GM18505 (cell line): ENCODE data around the gene PPIB.

Source experiments
- ATAC-seq: cut with Tn5 transposase; IDR thresholded peaks from one replicate; pipeline ENCODE4 v1.9.1; 2021; ENCODE audit not compliant: unreplicated experiment
- POLR2A ChIP-seq: IDR thresholded peaks from 4 replicates; pipeline ENCODE4 v1.6.1; 2011; ENCODE audit warnings: borderline replicate concordance; ENCODE audit not compliant: insufficient read depth, insufficient read length; ENCODE audit errors: extremely low read depth

PPIB gene

GRCh38 chr15:64141798-64142512 is 20.9 kb downstream of the PPIB start:
- ATAC-seq: no peak
- TF ChIP-seq POLR2A: no peak

DNA sequence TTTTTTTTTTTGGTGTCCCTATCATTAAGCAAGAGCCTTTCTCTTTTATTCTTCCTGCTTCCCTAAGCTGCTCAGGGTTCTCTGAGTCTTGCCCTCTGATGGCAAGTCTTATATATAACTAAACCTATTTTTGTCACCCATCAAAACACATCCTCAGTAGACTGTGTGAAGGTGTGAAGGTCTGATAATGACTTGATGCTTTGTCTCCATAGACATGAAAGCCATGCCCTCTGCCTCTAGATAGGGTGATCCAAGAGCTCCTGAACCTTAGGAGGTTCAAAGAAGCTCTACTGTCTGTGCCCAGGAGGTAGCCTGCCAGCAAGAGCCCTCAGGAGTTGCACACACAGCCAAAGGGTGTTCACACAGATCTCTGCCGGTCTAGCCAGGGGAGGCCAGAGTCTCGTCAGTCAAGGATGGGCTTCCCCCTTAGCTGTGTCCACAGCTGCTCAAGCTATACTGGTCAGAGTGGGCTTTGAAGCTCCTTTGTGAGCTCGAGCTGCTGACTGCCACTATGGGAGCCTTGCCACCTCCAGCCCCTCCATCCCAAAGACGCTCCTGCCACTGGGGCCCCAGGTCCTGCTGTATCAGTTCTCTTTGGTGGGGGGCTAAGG is 24.4 kb downstream of the PPIB start:
- no peak for ATAC-seq
- TF ChIP-seq POLR2A: no peak

DNA sequence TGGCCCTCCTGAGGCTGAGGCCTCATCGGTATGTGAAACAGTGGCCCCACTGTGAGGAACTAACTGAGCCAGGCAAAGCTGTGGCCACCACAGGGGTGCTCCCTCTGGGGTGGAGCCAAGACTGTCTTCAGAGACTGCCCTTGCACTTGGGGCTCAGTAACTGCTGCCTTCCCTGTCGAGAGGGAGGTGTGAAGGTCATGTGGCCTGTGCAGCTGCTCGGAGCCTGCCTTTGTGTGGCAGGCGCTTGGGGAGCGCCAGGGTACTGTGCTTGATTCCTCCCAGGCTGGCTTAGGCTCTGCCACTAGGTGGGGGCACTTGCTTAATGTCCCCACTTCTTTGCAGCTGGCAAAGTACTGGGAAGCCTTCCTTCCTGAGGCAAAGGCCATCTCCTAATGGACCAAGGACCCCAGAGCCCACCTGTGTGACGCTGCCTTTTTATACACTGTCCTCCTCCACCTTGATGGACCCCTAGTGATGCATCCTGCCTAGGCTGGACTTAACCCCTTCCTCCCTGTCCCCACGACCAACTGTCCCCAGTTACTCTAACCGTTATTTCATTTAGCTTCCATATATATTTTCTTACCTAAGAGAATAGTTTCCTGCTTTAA is 25.5 kb downstream of the PPIB start:
- no peak for TF ChIP-seq POLR2A
- ATAC-seq: no peak

DNA sequence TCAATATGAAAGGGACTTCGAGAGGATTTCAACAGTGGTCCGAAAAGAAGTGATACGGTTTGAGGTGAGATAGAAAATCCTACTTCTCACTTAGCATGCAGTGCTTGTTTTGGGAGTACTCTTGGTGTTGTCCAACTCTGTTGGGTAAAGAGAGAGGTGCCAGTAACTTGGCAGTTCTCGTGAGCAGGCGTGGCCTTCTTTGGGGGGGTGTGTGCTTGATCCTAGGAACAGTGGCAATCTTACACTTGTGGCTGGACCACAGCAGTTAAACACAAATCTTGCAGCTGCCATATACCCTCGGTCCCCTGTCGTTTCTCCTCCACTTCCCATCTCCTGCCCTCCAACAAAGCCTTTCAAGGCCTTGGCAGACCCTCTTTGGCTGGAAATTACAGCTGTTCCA is 26.5 kb downstream of the PPIB start:
- no peak for ATAC-seq
- TF ChIP-seq POLR2A: no peak

DNA sequence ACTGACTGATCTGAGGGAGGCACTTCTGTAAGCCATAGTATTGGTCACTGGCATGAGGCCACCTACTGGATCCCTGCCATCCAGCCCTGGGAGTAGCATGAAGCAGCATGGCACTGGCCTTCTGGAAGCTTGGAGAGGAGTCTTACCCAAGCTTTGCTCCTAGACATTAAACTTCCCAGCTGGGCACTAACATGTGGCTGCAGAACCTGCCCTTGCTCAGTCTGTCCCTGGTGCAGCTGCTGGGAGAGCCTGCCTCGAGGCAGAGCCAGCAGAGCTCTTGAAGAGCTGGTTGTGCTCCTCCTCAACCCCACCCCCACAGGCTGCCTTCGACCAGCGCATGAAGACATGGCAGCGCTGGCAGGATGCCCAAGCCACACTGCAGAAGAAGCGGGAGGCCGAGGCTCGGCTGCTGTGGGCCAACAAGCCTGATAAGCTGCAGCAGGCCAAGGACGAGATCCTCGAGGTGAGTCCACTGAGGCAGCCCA is 28.4 kb downstream of the PPIB start:
- no peak for ATAC-seq

DNA sequence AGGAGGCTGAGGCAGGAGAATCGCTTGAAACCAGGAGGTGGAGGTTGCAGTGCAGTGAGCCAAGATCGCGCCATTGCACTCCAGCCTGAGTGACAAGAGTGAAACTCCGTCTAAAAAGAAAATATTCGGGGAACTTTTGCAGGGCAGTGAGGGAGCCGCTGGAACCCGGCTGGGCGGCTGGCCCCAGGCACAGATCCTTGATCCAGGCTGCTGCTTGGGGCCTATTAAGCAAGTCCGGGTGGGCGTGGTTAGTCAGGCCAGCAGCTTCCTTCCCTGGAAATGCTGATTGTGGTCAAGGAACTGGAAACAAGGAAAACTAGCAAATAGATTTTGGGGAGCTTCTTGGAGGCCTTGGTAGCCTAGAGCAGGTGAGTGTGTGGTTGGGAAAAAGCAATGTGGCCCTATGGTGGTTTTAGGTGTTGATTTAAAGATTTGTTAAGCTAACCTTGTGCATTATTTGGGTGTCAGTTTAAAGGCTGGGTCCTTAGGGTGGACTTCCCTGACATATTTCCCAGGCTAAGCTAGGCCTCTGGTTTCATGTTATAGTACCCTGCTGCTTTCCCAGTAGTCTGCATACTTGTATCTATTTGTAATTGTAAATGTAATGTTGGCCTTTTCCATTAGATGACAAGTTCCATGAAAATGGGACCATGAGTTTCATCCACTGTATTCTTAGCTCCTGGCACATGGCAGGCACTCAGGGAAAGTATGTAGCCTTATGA is 29.0 kb downstream of the PPIB start:
- no peak for TF ChIP-seq POLR2A
- ATAC-seq: no peak

More for the DNA sequence above, 28.4 kb downstream of the PPIB start:
- TF ChIP-seq POLR2A: no peak

DNA sequence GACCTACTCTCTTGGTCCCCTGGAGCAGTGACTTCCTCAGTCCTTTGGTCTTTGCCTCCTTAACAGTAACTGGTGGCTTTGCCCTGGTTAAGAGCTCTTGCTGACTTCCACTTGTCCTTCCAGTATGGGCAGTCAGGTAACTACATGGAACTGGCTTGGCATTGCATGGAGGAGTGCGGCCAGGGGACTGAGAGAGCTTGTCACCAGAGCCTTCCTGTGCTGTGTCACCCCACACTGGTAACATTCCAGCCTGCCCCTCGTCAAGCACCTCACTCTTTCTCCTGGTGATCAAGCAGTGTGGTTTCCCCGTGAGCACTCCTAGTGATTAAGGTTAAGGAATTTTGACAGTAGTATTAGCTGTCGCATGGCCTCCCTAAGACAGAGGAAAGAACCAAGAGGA is 30.6 kb downstream of the PPIB start:
- no peak for TF ChIP-seq POLR2A
- ATAC-seq: no peak

GRCh38 chr15:64131547-64131946 is 31.3 kb downstream of the PPIB start:
- ATAC-seq: no peak

DNA sequence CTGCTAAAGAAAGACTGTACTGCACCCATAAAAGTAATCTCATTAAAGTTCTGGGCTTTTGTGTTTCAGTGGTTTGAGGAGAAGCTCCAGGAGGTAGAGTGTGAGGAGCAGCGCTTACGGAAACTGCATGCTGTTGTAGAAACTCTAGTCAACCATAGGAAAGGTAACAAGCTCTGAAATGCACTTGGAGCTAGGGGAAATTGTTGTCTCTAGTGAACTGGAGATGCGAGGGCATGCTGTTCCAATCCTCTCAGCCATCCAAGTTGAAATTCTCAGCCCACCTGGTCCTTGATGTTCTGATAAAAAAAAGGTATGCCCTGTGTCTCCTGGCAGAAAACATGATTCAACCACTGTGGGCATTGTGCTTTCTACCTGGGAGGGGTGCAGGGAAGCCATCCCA is 32.7 kb downstream of the PPIB start:
- no peak for TF ChIP-seq POLR2A
- ATAC-seq: no peak

More at GRCh38 chr15:64131547-64131946, 31.3 kb downstream of the PPIB start:
- TF ChIP-seq POLR2A: no peak

- TF ChIP-seq POLR2A: no peak
- no peak for ATAC-seq
These were observed 35.1 kb downstream of the PPIB start for GRCh38 chr15:64127521-64128270.

DNA sequence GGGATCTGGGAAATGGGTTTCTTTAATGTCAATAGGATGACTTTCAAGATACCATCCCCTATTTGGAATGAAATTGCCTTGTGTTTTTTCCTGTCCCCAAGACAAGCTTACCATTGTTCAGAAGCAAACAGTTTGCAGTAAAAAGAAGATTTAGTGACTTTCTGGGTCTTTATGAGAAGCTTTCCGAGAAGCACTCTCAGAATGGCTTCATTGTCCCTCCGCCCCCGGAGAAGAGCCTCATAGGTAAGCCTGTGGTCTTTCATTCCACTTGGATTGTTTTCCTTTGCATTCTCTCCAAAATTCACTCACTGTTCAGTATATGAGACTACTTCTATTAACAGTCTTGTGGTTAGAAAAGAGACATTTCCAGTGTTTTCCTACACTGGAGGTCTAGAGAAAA is 36.8 kb downstream of the PPIB start:
- TF ChIP-seq POLR2A: no peak
- ATAC-seq: no peak

DNA sequence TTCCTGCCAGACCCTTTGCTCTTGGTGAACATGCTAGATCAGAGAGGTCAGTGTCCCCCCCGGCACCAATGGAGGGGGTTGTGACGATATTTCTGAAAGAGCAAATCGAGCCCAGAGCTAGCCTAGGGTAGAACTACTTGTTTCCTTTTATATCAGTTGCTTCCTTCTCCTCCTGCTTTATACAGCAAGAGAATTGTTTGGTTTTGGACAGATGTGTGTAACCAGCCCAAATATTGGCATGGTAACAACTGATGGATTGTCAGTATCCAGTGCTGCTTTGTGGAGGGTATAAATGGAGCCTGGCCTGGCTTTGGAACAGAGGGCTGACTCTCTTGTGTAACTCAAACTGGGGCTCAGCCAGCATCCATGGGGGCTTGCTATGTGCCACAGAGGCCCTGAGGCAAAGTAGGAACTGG is 39.9 kb downstream of the PPIB start:
- ATAC-seq: no peak
- no peak for TF ChIP-seq POLR2A

- ATAC-seq: no peak
- TF ChIP-seq POLR2A: no peak
These were observed 40.4 kb downstream of the PPIB start for GRCh38 chr15:64122444-64122843.
